ENCODE data around the gene GPR153. TPM values are rescaled to one million over a fixed set of nuclear protein-coding genes. Genes with fewer than 3 reads are reported as not detected.

GPR153 gene
- total RNA-seq, 1 donor from 2014 or later = 8.4 TPM

DNA sequence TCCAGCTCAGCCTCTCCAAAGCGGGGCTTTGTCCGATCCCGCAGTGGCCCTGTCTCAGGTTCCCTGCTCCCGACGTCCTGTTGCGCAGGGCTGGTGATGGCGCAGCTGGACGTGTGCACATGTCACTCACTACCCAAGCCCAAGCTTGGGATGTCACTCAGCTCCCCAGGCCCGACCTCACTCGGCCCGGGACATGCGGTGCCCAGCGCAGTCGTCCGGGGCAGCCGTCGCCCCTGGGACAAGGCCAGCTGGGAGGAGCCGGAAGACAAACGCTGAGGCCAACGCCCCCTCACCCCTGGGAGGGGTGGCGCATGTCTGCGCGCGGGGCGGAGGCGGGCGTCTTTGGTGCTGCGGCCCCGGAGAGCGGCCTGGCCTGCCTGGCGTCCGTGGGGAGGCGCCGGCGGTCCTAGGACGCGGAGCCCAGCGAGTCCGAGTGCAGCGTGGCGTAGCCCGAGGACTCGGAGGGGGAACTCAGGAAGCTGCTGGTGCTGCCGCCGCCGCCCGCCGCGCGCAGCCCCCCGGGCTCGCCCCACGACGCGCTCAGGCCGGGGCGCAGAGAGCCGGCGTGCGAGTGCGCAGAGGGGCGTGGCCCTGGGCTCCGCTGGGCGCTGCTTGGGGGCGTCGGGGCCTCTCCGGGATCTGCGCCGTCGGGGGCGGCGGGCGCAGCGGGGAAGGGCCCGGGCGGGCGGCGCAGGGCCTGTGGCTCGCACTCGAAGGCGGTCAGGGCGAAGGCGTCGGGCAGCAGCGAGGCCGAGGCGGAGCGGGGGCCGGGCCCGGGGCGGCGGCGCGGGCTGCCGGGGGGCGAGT is 11.8 kb downstream of the GPR153 start:
- H3K36me3 Mint-ChIP-seq = no peaks in the 10 kb centered on the region
- H3K79me2 ChIP-seq (ENCODE audit: low read depth) = peaks cover 10% of the 10 kb centered on the region
- peaks cover 5% of the 10 kb centered on the region for H3K4me1 ChIP-seq
- no peaks in the 10 kb centered on the region for H3K9me3 ChIP-seq (ENCODE audit: low read depth)
- peaks cover 89% of the 10 kb centered on the region for H4K20me1 ChIP-seq (ENCODE audit: low read depth)
- no peak overlapping the region for H3K27ac ChIP-seq
- peaks cover 43% of the 10 kb centered on the region for H3K27me3 ChIP-seq
- no peak overlapping the region for H2AFZ ChIP-seq (replicated peaks)
- H3F3A ChIP-seq (ENCODE audit: low read depth) = peaks cover 54% of the 10 kb centered on the region
- H3K4me1 Mint-ChIP-seq = peaks cover 22% of the 10 kb centered on the region
- no peak overlapping the region for H3K27ac Mint-ChIP-seq
- TF ChIP-seq, protein P1, sequence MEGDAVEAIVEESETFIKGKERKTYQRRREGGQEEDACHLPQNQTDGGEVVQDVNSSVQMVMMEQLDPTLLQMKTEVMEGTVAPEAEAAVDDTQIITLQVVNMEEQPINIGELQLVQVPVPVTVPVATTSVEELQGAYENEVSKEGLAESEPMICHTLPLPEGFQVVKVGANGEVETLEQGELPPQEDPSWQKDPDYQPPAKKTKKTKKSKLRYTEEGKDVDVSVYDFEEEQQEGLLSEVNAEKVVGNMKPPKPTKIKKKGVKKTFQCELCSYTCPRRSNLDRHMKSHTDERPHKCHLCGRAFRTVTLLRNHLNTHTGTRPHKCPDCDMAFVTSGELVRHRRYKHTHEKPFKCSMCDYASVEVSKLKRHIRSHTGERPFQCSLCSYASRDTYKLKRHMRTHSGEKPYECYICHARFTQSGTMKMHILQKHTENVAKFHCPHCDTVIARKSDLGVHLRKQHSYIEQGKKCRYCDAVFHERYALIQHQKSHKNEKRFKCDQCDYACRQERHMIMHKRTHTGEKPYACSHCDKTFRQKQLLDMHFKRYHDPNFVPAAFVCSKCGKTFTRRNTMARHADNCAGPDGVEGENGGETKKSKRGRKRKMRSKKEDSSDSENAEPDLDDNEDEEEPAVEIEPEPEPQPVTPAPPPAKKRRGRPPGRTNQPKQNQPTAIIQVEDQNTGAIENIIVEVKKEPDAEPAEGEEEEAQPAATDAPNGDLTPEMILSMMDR (IDR thresholded peaks at IDR 0.05) = no peak
- TF ChIP-seq EZH2 (IDR thresholded peaks at IDR 0.05) = peak; percentile 14
- no peak for TF ChIP-seq EZH2phosphoT487 (IDR thresholded peaks at IDR 0.05)
- no peaks in the 10 kb centered on the region for H3K9me3 Mint-ChIP-seq
- peaks cover 32% of the 10 kb centered on the region for H3K27me3 Mint-ChIP-seq (ENCODE audit: insufficient read depth, low read depth)
- peak overlapping the region; percentile 40 for H3K4me3 ChIP-seq
- H3K4me3 Mint-ChIP-seq = no peak overlapping the region
- DNase-seq (ENCODE audit: low spot score) = peak; percentile 77
- peak overlapping the region; percentile 64 for H3K4me2 ChIP-seq
- no peak overlapping the region for H3K9ac ChIP-seq
- H3K36me3 ChIP-seq = no peaks in the 10 kb centered on the region

DNA sequence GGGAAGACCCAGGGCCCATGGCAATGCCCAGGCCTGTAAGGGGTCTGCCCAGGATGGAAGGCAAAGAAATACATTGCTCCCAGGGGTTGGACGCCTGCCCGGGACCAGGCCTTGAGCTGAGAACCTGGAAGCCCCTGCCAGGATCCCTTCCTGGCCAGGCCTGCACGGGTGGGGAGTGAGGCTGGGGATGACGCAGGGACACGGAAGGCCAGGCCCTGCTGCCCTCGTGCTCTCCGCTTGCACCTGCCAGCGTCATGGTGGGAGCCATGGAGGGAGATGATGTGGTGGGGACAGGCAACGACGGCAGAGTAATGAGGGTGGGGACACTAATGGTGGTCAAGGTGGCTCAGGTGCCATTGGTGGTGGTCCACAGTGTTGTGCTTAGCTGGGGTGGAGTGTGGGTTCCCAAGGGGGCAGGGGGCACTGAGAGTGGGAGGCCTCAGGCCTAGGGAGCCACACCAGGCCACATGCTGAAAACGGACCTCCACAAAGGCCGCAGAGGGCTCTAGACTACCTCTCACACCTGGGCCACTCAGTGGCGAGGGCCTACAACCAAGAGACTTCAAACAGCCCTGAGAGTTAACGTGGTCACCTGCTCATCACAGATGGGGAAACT is 12.6 kb downstream of the GPR153 start:
- TF ChIP-seq EZH2 (IDR thresholded peaks at IDR 0.05) (no peak), EZH2phosphoT487 (IDR thresholded peaks at IDR 0.05) (no peak)
- TF ChIP-seq, protein P1 (IDR thresholded peaks at IDR 0.05) = no peak
- H3K36me3 Mint-ChIP-seq = no peaks in the 10 kb centered on the region
- H3K27ac Mint-ChIP-seq = no peak overlapping the region
- Histone ChIP-seq H3K36me3 (no peaks in the 10 kb centered on the region), H3F3A (ENCODE audit: low read depth) (peaks cover 61% of the 10 kb centered on the region), H3K27ac (no peak overlapping the region), H3K27me3 (peaks cover 51% of the 10 kb centered on the region), H4K20me1 (ENCODE audit: low read depth) (peaks cover 82% of the 10 kb centered on the region), H3K79me2 (ENCODE audit: low read depth) (peaks cover 18% of the 10 kb centered on the region), H3K9ac (no peak overlapping the region), H3K4me1 (peaks cover 14% of the 10 kb centered on the region), H3K4me3 (no peak overlapping the region), H3K9me3 (ENCODE audit: low read depth) (no peaks in the 10 kb centered on the region), H2AFZ (replicated peaks) (no peak overlapping the region), H3K4me2 (no peak overlapping the region)
- peaks cover 30% of the 10 kb centered on the region for H3K4me1 Mint-ChIP-seq
- peak overlapping the region; percentile 52 for H3K4me3 Mint-ChIP-seq
- peaks cover 39% of the 10 kb centered on the region for H3K27me3 Mint-ChIP-seq (ENCODE audit: insufficient read depth, low read depth)
- H3K9me3 Mint-ChIP-seq = no peaks in the 10 kb centered on the region
- DNase-seq (ENCODE audit: low spot score) = no peak

DNA sequence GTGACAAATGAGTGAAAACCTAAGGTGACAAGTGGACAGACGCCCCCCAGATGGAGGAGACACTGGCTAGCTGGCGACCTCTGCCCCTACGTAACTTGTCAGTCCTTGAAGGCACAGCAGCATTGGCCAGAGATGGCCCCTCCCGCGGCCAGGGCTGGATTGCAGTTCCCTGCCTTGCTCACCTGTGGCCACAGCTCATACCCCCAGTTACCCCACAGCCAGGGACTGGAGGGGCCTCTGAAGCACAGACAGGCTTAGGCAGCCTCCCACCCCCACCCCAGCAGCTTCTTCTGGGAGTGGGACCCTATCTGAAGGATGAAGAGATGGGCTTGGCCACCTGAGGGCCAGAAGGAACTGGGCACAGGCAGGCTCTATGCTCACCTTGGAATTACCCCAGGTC is 13.2 kb downstream of the GPR153 start:
- H3K36me3 ChIP-seq = no peaks in the 10 kb centered on the region
- H2AFZ ChIP-seq (replicated peaks) = no peak overlapping the region
- H3K27ac Mint-ChIP-seq = no peak overlapping the region
- TF ChIP-seq EZH2 (IDR thresholded peaks at IDR 0.05) = no peak
- TF ChIP-seq, protein P1 (IDR thresholded peaks at IDR 0.05) = no peak
- no peak for TF ChIP-seq EZH2phosphoT487 (IDR thresholded peaks at IDR 0.05)
- peaks cover 67% of the 10 kb centered on the region for H3F3A ChIP-seq (ENCODE audit: low read depth)
- DNase-seq (ENCODE audit: low spot score) = no peak
- H3K4me1 Mint-ChIP-seq = peaks cover 32% of the 10 kb centered on the region
- peaks cover 76% of the 10 kb centered on the region for H4K20me1 ChIP-seq (ENCODE audit: low read depth)
- H3K36me3 Mint-ChIP-seq = no peaks in the 10 kb centered on the region
- no peak overlapping the region for H3K27ac ChIP-seq
- H3K9me3 Mint-ChIP-seq = no peaks in the 10 kb centered on the region
- H3K9me3 ChIP-seq (ENCODE audit: low read depth) = no peaks in the 10 kb centered on the region
- H3K4me3 ChIP-seq = no peak overlapping the region
- H3K79me2 ChIP-seq (ENCODE audit: low read depth) = peaks cover 23% of the 10 kb centered on the region
- H3K27me3 ChIP-seq = peaks cover 53% of the 10 kb centered on the region
- H3K27me3 Mint-ChIP-seq (ENCODE audit: insufficient read depth, low read depth) = peaks cover 40% of the 10 kb centered on the region
- no peak overlapping the region for H3K4me2 ChIP-seq
- H3K4me1 ChIP-seq = peaks cover 20% of the 10 kb centered on the region
- H3K9ac ChIP-seq = no peak overlapping the region
- H3K4me3 Mint-ChIP-seq = peak overlapping the region; percentile 35

Data from neural progenitor cell (in vitro differentiated cells).